Kidney capillary endothelial cell (primary cell): Measurements from ENCODE around the gene LRRC4B.
A peak's percentile ranks its signal among the peaks of the same experiment; 100 is the strongest.

Experiments used
- DNase-seq: peaks from one replicate; pipeline ENCODE4 v3.0.0-alpha.2; 2018; ENCODE audit warnings: low spot score

Gene LRRC4B

GRCh38 chr19:50522881-50523280 lies 45.4 kb downstream of the LRRC4B start:
- DNase-seq: no peak

DNA sequence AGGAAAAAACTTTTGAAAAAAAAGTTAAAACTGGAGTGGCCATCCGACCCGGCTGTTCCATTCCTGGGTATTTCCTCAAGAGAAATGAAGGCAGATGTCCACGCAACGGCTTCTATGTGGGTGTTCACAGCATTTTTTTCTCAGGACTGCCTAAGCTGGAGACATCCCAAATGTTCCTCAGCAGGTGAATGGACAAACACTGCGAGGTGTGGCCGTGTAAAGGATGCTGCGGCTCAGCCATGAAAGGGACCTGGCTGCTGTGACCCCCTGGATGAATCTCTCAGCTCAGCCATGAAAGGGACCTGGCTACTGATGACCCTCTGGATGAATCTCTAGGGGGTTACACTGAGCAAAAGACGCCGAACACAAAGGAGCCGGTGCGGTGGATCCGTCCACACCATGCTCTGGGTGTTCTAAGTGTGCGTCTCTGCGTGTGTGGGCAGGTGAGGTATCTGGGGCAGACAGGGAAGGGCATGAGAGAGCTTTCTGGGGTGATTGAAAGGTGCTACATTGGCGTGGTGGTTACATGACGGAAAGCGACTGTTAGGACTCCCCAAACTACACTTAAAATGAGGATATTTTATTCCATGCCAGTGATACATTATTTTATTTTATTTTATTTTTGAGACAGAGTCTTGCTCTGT lies 47.3 kb downstream of the LRRC4B start:
- DNase-seq: no peak

- no peak for DNase-seq
Observed at GRCh38 chr19:50519006-50519575, 49.1 kb downstream of the LRRC4B start.

- DNase-seq: no peak
Observed at GRCh38 chr19:50518091-50519005, 49.9 kb downstream of the LRRC4B start.

DNA sequence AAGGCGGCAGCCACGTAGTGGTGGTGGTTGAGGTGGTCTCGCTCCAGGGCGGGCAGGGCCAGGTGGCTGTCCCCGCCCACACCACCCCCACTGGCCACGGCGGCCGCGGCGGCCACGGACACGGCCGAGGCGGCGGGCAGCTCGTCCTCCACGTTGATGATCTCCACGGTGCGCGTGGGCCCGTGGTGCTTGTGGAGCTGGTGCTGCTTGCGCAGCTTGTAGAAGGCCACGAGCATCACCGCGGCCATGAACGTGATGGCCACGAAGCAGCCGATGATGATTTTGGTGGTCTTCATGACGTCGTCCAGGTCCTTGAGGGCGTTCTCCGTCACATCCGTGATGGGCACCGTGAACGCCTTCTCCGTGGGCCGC lies 50.5 kb downstream of the LRRC4B start:
- no peak for DNase-seq

GRCh38 chr19:50516964-50517703 lies 51.1 kb downstream of the LRRC4B start:
- DNase-seq: no peak

- DNase-seq: no peak
Observed at GRCh38 chr19:50516456-50516855, 51.8 kb downstream of the LRRC4B start.

GRCh38 chr19:50515168-50515561 lies 53.1 kb downstream of the LRRC4B start:
- no peak for DNase-seq

- DNase-seq: no peak
Observed at GRCh38 chr19:50514346-50515167, 53.7 kb downstream of the LRRC4B start.

DNA sequence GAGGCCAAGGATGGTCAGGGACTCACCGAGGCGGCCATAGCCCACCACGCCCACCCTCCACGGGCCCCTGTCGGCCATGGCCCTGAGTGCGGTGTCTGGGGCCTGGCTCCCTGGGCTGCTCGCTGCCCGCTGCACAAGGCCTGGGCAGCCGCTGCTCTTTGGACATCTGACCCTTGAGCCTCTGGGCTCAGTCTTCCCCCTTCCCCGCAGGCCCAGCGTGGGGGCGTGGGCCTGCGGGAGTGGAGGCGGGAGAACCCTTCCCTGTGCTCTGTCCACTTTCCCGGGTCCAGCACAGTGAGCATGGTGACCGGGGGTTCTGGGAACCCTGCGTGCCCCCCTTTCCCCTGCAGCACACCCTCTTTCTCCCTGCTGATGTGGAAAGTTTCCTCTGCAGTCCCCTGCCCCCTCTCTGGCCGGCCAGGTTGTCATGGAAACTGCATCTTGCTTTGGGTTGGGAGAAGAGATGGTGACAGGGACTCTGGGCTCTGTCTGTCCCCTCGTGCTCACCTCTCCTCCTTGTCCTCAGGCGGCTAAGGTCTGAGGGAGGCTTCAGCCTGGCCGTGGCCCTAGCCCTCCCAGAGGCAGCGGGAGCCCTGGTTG lies 54.4 kb downstream of the LRRC4B start, which contains the start of gene ASPDH:
TSS of gene ASPDH (minus strand) at position 168 of the 600 bp plus-strand sequence. CDS start at position 78, 90 bp downstream.
- no peak for DNase-seq

- no peak for DNase-seq
Observed at GRCh38 chr19:50512999-50513745, 55.1 kb downstream of the LRRC4B start.

GRCh38 chr19:50512112-50512998 lies 55.9 kb downstream of the LRRC4B start:
- no peak for DNase-seq

DNA sequence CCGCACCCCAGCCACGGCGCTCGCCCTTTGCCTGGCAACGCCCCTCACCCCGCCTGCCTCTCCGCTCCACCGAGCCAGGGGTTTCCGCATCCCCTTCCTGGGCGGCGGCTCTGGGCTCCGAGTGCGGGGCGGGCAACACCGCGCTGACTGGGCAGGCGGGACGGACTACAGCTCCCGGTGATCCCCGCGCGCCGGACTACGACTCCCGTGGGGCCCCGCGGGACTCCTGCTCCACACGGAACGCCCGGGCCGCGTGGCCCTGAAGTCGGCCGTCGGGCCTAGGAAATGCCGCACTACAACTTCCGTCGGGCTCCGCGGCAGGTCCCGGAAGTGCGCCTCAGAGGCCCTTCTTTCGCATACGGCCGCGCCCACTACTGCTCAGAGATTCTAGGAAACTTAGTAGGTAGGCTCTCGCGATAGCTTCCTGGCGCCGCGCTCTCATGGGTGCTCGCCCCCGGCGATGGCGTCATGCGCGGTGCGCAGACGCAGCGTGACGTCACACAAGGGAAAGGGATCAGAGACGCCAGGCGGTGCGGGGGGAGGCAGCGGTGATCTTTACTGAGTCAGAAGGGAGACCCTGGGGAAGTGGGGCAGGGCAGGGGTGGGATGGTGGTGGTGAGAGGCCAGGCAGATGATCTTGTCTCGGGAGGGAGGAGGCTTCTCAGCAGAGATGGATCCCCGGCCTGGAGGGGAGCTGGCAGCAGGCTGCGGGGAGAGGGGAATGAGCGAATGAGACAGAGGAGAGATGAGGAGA lies 57.0 kb downstream of the LRRC4B start, which contains the start of gene JOSD2:
TSS of gene JOSD2 (minus strand) at position 123 of the 754 bp plus-strand sequence. CDS start 760 bp downstream, outside the sequence.
- DNase-seq: peak; percentile 99

- DNase-seq: no peak
Observed at GRCh38 chr19:50510700-50511068, 57.6 kb downstream of the LRRC4B start.

DNA sequence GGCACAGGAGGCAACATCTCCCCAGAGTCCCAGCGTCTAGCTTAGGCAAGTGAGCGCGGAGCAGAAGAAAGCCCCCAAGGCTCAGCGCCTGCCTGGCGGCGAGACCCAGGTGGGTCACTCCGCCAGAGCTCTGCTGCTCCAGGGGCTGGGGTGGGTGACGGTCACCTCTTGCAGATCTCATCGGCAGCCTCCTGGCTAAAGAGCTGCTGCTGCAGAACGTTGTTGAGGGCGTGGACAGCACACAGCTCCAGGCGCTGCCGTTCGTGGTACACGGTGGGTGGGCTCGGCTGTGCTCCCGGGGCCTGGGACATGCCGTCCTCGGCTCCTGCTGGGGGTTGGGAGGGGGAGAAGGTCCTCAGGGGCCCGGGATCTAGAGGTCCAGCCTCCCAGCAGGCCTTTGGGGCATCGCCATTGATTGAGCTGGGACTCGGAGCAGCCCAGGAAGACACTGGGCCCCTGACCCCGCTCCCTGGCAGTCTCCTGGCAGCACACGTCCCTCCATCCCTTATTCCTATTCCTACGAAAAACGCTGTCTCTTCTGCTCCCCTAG lies 58.0 kb downstream of the LRRC4B start:
- DNase-seq: no peak

- DNase-seq: no peak
Observed at GRCh38 chr19:50509366-50509765, 58.9 kb downstream of the LRRC4B start.

DNA sequence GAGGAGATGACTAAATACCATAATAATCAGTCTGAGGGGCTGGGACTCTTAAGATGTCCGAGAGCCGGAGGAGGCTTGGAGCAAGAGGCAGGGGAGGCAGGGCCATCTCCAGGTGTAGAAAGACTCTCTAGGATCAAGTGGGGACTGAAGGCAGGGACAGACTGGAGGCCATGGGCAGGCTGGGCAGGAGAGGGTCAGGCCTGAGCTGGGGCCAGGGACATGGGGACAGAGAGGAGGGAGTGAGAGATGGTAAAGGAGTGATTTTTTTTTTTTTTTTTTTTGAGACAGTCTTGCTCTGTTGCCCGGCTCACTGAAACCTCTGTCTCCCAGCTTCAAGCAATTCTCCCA lies 59.4 kb downstream of the LRRC4B start:
- no peak for DNase-seq

DNA sequence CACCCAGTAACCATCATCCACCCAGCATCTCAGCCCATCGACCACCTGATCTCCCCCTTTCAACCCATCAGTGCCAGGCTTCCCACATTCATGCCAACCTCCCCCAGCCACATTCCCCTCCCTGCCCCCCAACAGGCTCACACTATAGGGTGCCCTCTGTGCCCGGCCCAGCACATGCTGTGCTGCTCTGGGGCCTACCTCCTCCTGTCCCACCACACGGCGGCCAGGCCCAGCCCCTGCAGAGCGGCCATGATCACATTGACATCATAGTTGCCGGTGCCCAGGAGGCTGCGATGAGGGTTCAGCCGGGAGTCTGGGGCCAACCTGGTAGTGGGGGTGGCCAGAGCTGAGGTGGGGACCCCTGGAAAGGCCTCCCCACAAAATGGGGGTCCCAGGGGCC lies 60.9 kb downstream of the LRRC4B start:
- DNase-seq: no peak
